Stimulated activated naive CD8-positive, alpha-beta T cell treated with anti-CD3 and anti-CD28 coated beads, Interleukin-15, Interleukin-2, amounts not matched to agents 100 ng/mL and 50 ng/mL, for 24 hours (primary cell): Measurements from ENCODE around the gene ATP2A2.
"Not testable (repeated sequence)": the region's sequence is repeated elsewhere in the genome, so short reads cannot be mapped to it uniquely, and the experiment has no call there.

Source experiments
- H3K27ac Mint-ChIP-seq: one replicate; pipeline ENCODE4 v1.8.0; 2021; ENCODE audit warnings: mild to moderate bottlenecking, mixed read lengths
- H3K27me3 Mint-ChIP-seq: one replicate; pipeline ENCODE4 v1.8.0; 2021; ENCODE audit warnings: mixed read lengths
- H3K36me3 Mint-ChIP-seq: one replicate; pipeline ENCODE4 v1.8.0; 2021; ENCODE audit warnings: low read depth, mixed read lengths
- H3K4me1 Mint-ChIP-seq: one replicate; pipeline ENCODE4 v1.8.0; 2021; ENCODE audit warnings: low read depth, mixed read lengths
- H3K4me3 Mint-ChIP-seq: one replicate; pipeline ENCODE4 v1.8.0; 2021; ENCODE audit warnings: mild to moderate bottlenecking, mixed read lengths
- H3K9me3 Mint-ChIP-seq: one replicate; pipeline ENCODE4 v1.8.0; 2021; ENCODE audit warnings: mixed read lengths

Gene ATP2A2

DNA sequence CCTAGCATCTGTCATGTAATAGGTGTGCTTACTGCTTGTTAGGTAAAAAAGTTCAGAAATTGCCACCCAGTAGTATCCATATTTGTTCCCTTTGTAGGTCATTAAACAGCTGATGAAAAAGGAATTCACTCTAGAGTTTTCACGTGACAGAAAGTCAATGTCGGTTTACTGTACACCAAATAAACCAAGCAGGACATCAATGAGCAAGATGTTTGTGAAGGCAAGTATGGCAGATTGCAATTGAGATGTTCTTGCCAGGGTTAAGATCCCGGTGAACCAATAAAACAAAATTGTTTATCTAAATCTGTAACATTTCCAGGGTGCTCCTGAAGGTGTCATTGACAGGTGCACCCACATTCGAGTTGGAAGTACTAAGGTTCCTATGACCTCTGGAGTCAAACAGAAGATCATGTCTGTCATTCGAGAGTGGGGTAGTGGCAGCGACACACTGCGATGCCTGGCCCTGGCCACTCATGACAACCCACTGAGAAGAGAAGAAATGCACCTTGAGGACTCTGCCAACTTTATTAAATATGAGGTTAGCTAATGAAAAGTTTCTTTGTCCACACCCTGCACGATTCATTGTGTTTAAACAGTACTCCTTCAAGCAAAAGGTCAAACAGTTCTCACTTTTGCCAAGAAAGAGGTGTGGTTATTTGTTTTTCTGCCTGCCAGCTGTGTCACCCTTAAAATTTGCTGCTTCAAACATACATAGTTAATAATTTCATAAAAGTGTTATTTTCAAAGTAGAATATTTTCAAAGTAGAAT is 58.3 kb downstream of the ATP2A2 start:
- H3K4me1 Mint-ChIP-seq = no peaks in the 10 kb centered on the region

GRCh38 chr12:110340261-110340660 is 59.2 kb downstream of the ATP2A2 start:
- not testable (repeated sequence) for H3K9me3 Mint-ChIP-seq, H3K4me1 Mint-ChIP-seq, H3K27ac Mint-ChIP-seq, H3K4me3 Mint-ChIP-seq, H3K27me3 Mint-ChIP-seq
- peaks cover 93% of the 10 kb centered on the region for H3K36me3 Mint-ChIP-seq

More for the DNA sequence above, 58.3 kb downstream of the ATP2A2 start:
- no peaks in the 10 kb centered on the region for H3K9me3 Mint-ChIP-seq
- no peaks in the 10 kb centered on the region for H3K27me3 Mint-ChIP-seq
- no peak overlapping the region for H3K4me3 Mint-ChIP-seq
- peaks cover 89% of the 10 kb centered on the region for H3K36me3 Mint-ChIP-seq
- H3K27ac Mint-ChIP-seq = no peak overlapping the region

GRCh38 chr12:110340706-110341105 is 59.7 kb downstream of the ATP2A2 start:
- H3K27me3 Mint-ChIP-seq = no peaks in the 10 kb centered on the region
- H3K9me3 Mint-ChIP-seq = no peaks in the 10 kb centered on the region
- no peaks in the 10 kb centered on the region for H3K4me1 Mint-ChIP-seq
- peak overlapping the region; percentile 21 for H3K27ac Mint-ChIP-seq
- peaks cover 92% of the 10 kb centered on the region for H3K36me3 Mint-ChIP-seq
- no peak overlapping the region for H3K4me3 Mint-ChIP-seq

DNA sequence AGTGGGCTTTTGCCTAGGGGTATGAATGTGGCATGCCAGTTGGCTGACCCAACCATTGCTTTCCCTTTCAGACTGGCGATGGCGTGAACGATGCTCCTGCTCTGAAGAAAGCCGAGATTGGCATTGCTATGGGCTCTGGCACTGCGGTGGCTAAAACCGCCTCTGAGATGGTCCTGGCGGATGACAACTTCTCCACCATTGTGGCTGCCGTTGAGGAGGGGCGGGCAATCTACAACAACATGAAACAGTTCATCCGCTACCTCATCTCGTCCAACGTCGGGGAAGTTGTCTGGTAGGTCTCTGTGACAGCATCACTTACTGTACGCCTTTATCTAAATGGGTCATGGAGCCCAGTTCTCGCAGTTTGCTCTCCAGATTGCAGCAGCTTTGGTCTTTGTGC is 61.1 kb downstream of the ATP2A2 start:
- H3K4me3 Mint-ChIP-seq = no peak overlapping the region
- H3K36me3 Mint-ChIP-seq = peaks cover 94% of the 10 kb centered on the region
- H3K9me3 Mint-ChIP-seq = no peaks in the 10 kb centered on the region
- no peaks in the 10 kb centered on the region for H3K27me3 Mint-ChIP-seq
- H3K4me1 Mint-ChIP-seq = peaks cover under 1% of the 10 kb centered on the region
- no peak overlapping the region for H3K27ac Mint-ChIP-seq

DNA sequence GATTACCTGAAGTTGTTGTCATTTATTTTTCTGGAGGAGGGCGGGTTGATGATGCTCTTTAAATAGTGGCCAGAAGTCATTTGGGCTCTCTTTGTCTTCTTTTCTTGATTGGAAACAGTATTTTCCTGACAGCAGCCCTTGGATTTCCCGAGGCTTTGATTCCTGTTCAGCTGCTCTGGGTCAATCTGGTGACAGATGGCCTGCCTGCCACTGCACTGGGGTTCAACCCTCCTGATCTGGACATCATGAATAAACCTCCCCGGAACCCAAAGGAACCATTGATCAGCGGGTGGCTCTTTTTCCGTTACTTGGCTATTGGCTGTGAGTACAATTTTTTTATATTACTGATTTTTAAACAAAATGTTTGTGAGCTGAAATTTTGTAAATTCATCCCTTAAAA is 62.1 kb downstream of the ATP2A2 start:
- Mint-ChIP-seq H3K4me3 (no peak overlapping the region), H3K27ac (no peak overlapping the region), H3K36me3 (peaks cover 93% of the 10 kb centered on the region), H3K27me3 (no peaks in the 10 kb centered on the region), H3K4me1 (peaks cover 10% of the 10 kb centered on the region), H3K9me3 (no peaks in the 10 kb centered on the region)

GRCh38 chr12:110343736-110344555 is 62.9 kb downstream of the ATP2A2 start:
- Mint-ChIP-seq H3K36me3 (peaks cover 90% of the 10 kb centered on the region), H3K27me3 (no peaks in the 10 kb centered on the region), H3K4me3 (no peak overlapping the region), H3K27ac (no peak overlapping the region), H3K4me1 (peaks cover 18% of the 10 kb centered on the region), H3K9me3 (no peaks in the 10 kb centered on the region)

- H3K27ac Mint-ChIP-seq = peak overlapping the region; percentile 61
- H3K27me3 Mint-ChIP-seq = no peaks in the 10 kb centered on the region
- H3K36me3 Mint-ChIP-seq = peaks cover 89% of the 10 kb centered on the region
- H3K4me1 Mint-ChIP-seq = peaks cover 25% of the 10 kb centered on the region
- no peak overlapping the region for H3K4me3 Mint-ChIP-seq
- H3K9me3 Mint-ChIP-seq = no peaks in the 10 kb centered on the region
These were observed 63.6 kb downstream of the ATP2A2 start for GRCh38 chr12:110344657-110345056.

GRCh38 chr12:110345176-110345661 is 64.2 kb downstream of the ATP2A2 start:
- Mint-ChIP-seq H3K4me3 (no peak overlapping the region), H3K27ac (peak overlapping the region; percentile 21), H3K27me3 (no peaks in the 10 kb centered on the region), H3K4me1 (peaks cover 31% of the 10 kb centered on the region), H3K36me3 (peaks cover 84% of the 10 kb centered on the region), H3K9me3 (no peaks in the 10 kb centered on the region)

GRCh38 chr12:110345963-110346362 is 64.9 kb downstream of the ATP2A2 start:
- H3K27me3 Mint-ChIP-seq = no peaks in the 10 kb centered on the region
- H3K4me1 Mint-ChIP-seq = peaks cover 32% of the 10 kb centered on the region
- no peaks in the 10 kb centered on the region for H3K9me3 Mint-ChIP-seq
- H3K36me3 Mint-ChIP-seq = peaks cover 81% of the 10 kb centered on the region
- no peak overlapping the region for H3K4me3 Mint-ChIP-seq
- no peak overlapping the region for H3K27ac Mint-ChIP-seq

DNA sequence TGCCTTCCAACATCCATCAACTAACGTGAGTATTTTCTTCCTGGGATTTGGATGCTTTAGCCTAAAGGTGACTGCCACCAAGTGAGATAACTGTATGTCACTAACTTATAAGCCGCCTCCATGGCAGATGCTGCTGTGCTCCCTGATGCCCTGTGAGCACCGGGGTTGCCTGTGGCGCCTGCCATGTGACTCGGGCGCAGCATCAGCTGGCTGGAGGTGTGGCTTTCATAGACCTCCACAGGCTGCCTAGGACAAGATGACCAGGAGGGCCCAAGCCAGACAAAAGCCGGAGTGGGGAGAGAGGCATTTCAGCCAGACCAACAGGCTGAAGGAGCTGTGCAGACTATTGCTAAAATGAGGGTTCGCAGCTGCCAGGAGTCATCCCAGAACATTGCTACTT is 66.7 kb downstream of the ATP2A2 start:
- Mint-ChIP-seq H3K4me1 (peaks cover 32% of the 10 kb centered on the region), H3K36me3 (peaks cover 67% of the 10 kb centered on the region), H3K27ac (peak overlapping the region; percentile 21), H3K27me3 (no peaks in the 10 kb centered on the region), H3K4me3 (no peak overlapping the region), H3K9me3 (no peaks in the 10 kb centered on the region)

GRCh38 chr12:110348431-110349059 is 67.5 kb downstream of the ATP2A2 start:
- H3K27me3 Mint-ChIP-seq = no peaks in the 10 kb centered on the region
- no peak overlapping the region for H3K27ac Mint-ChIP-seq
- peaks cover 32% of the 10 kb centered on the region for H3K4me1 Mint-ChIP-seq
- no peaks in the 10 kb centered on the region for H3K9me3 Mint-ChIP-seq
- H3K4me3 Mint-ChIP-seq = no peak overlapping the region
- peaks cover 59% of the 10 kb centered on the region for H3K36me3 Mint-ChIP-seq

GRCh38 chr12:110349096-110349495 is 68.0 kb downstream of the ATP2A2 start:
- Mint-ChIP-seq H3K27me3 (no peaks in the 10 kb centered on the region), H3K4me3 (peak overlapping the region; percentile 31), H3K27ac (peak overlapping the region; percentile 43), H3K36me3 (peaks cover 54% of the 10 kb centered on the region), H3K4me1 (peaks cover 35% of the 10 kb centered on the region), H3K9me3 (no peaks in the 10 kb centered on the region)

GRCh38 chr12:110349514-110350151 is 68.6 kb downstream of the ATP2A2 start:
- Mint-ChIP-seq H3K27me3 (peaks cover under 1% of the 10 kb centered on the region), H3K4me1 (peaks cover 41% of the 10 kb centered on the region), H3K36me3 (peaks cover 50% of the 10 kb centered on the region), H3K9me3 (no peaks in the 10 kb centered on the region), H3K4me3 (no peak overlapping the region), H3K27ac (peak overlapping the region; percentile 43)

- Mint-ChIP-seq H3K27ac (no peak overlapping the region), H3K4me1 (peaks cover 47% of the 10 kb centered on the region), H3K36me3 (peaks cover 37% of the 10 kb centered on the region), H3K27me3 (peaks cover 7% of the 10 kb centered on the region), H3K9me3 (no peaks in the 10 kb centered on the region), H3K4me3 (no peak overlapping the region)
These were observed 70.1 kb downstream of the ATP2A2 start for GRCh38 chr12:110351119-110351518.
